ENCODE measurements around the gene HCFC1.

DNA sequence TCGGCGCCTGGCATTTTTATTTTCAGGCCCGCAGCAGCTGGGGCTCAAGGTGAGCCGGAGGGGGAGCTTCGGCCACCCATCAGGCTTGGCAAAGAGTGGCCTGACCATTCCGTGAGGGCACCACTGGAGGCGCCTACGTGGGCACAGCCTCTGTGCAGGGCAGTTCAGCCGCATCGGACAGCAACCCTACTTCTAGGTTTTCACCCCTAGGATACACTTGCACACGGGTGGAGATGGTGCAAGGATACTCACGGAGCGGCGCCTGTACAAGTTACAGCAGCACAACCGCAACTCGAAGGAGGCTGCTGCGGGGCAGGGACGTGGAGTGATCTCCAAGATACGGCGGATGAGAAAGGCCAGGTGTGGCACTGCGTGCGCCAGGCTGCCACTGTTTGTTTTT lies 10.8 kb downstream of the HCFC1 start:
- no peak for TF ChIP-seq POLR2AphosphoS5 (IDR thresholded peaks at IDR 0.05; ENCODE audit: low read depth, low read length)
- no peak for TF ChIP-seq POLR2A (IDR thresholded peaks at IDR 0.05; ENCODE audit: low read depth, low read length)
